CD4-positive, alpha-beta T cell treated with Interleukin-6 at 100 ng/mL for 8 hours (primary cell): ENCODE results near the gene KRTAP5-6.
"Not testable (repeated sequence)": the region's sequence is repeated elsewhere in the genome, so short reads cannot be mapped to it uniquely, and the experiment has no call there.

Experiments used
- DNase-seq: peaks from one replicate; pipeline ENCODE4 v3.0.0-alpha.2; 2020; ENCODE audit warnings: mixed read lengths, low spot score

Gene KRTAP5-6

DNA sequence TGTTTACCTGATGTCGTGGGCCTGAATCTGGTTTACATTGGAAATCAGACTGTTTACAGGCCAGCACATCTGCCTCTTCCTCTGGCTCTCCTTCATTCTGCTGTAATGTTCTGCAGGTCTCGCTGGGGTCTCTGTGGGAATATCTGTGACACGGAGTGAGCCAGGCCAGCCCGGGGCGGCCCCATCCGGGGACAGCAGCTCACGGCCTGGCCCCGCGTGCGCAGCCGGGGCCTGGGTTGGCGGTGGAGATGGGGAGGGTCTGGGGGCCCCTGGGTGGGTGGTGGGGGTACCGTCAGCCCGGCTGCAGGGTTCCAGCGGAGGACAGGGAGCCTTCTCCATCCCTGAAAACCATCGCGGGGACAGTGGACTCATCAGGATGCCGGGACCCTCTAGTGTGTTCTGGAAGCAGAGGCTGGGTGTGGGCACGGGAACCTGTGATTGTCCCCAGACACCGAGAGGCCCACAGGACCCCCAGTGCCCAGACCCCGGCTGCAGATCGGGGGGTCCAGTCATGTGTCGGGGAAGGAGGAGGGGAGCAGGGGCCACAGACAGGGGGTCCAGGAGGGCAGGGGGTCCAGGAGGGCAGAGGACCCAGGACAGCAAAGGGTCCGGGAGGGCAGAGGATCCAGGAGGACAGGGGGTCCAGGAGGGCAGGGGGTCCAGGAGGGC lies 13.0 kb upstream of the KRTAP5-6 start:
- DNase-seq = not testable (repeated sequence)

GRCh38 chr11:1684886-1685874 lies 11.8 kb upstream of the KRTAP5-6 start:
- DNase-seq = not testable (repeated sequence)

DNA sequence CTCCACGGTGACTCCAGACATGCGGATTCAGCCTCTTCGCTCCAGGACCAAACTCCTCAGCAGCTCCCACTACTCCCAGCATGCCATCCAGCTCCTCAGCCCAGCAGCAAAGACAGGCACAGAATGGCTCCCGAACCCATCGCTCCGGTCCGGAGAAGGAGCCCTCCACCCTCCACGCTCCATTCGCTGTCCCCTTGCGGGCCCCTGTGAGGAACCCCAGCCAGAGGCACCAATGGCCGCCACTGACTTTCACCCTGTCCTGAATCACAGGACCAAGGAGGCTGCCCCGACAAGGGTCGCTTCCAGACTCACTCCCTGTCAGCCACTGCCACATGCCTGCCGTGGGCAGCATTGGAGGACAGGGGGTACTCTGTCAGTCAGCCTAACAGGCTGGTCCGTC lies 10.8 kb upstream of the KRTAP5-6 start:
- DNase-seq = not testable (repeated sequence)

- not testable (repeated sequence) for DNase-seq
Observed at GRCh38 chr11:1688336-1688947, 8.6 kb upstream of the KRTAP5-6 start.

DNA sequence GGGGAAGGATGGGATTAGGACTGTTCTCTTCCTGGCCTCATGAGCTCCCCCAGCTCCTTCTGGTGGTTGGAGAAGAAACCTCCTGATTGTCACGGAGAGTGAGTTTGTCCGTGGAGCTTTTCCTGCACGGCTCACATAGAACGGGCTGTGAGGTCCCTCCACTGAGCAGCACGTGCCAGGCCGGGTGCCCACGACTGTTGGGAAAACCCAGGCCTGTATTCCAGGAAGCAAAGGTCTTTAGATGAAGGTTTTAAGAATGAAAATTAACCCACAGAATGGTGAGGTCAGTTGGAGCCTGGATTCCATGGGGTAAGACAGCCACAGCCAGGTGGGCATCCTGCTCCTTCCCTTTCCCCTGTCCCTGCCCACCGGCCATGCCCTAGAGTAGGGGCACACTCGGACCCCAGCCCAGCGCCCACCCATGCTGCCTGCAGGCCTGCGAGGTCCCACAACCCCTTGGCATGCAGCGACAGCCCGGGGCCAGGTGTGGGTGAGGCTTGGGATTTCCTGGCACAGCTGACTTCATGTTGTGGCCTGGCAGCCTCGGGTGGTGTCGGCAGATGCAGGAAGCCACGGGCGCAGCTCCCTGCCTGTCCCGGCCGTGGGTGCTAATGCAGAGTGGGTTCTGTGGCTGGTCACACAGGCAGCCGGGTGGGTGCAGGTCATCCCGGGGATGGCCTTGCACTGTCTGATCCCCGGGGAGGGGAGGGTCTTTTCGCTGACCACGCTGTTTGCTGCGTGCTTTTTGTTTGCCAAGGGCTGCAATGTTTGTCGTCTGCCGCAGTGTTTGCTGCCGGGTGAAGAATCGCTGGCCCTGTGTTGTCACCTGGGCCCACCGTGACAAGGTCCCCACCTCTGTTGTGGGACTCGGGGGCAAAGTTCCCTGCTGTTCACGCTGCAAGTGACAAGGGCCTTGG lies 7.5 kb upstream of the KRTAP5-6 start:
- DNase-seq = not testable (repeated sequence)

DNA sequence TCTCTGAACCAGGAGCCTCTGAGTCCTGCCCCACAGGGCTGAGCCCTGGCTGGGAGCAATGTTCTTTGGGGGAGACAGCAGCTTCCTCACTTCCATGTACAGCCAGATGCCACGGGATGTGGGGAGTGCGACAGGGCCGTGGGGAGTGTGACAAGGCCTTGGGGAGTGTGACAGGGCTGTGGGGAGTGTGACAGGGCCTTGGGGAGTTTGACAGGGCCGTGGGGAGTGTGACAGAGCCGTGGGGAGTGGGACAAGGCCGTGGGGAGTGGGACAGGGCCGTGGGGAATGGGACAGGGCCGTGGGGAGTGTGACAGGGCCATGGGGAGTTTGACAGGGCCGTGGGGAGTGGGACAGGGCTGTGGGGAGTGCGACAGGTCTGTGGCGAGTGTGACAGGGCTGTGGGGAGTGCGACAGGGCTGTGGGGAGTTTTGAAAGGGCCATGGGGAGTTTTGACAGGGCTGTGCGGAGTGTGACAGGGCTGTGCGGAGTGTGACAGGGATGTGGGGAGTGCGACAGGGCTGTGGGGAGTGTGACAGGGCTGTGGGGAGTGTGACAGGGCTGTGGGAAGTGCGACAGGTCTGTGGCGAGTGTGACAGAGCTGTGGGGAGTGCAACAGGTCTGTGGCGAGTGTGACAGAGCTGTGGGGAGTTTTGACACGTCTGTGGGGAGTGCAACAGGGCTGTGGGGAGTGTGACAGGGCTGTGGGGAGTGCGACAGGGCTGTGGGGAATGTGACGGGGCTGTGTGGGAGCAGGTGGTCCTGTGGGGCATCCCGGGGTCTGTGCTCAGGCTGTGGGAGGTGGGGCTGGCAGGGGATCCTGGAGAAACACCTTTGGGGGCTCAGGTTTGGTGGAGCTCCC lies 6.6 kb upstream of the KRTAP5-6 start:
- no peak for DNase-seq

- no peak for DNase-seq
Observed at GRCh38 chr11:1691026-1691877, 5.7 kb upstream of the KRTAP5-6 start.

- DNase-seq = no peak
Observed at GRCh38 chr11:1691878-1692707, 4.9 kb upstream of the KRTAP5-6 start.

DNA sequence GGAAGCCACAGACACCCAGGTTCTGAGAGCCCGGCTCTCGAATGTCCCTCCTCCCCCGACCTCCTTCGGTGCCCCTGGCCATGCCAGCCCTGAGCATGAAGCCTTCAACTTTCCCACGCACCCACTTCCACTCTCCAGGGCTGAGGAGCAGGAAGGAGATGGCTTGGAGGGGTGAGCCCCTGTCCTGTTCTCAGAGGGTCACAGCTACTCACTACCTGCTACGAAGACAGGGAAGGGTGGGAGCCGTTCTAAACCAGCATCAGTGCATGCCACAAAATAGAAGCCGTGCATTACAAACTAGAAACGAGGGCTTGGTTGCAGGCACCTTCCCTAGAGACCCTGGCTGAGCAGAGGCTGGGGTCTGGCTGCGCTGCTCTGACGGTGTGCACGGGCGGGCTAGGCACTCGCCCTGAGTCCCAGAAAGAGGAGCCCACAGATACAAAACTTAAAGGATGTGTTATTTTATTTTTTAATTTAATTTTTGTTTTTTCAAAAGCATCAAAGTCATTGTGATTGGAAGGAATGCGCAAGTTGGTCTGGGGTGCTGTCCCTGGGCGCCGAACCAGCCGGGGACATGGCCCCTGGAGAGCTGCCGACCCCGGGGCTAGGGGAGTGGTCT lies 4.2 kb upstream of the KRTAP5-6 start:
- no peak for DNase-seq

DNA sequence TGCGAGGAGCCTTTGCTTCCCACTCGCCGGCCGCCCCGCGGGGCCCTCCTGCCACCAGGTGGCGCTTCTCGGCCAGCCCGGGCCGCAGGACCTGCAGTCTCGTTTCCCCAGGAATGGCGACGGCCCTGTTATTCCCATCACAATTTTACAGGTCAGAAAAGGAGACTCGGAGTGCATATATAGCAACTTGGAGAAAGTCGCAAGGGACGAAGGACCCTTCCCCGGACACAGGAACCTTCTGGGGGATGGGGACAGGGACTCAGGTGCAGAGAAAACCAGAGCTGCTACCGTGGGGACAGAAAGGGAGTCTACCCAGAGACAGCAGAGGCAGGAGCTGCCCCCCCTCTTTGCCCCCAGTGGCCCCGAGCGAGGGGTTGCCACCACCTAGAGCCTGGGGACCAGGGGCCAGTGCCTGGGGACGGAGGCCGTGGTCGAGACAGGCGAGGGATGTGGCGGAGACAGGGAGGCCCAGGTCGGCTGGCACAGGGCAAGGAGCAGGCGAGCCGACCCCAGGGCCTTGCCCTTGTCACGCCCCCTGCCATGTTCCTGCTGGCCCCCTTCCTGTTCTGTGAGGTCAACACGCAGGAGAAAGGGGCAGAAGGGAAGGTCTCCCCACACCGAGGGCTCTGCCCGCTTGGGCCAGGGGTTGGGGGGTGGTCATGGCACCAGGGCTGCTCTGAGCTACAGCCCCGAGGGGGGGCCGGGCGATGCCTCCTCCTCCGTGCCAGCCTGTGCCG lies 3.5 kb upstream of the KRTAP5-6 start:
- peak; percentile 74 for DNase-seq

DNA sequence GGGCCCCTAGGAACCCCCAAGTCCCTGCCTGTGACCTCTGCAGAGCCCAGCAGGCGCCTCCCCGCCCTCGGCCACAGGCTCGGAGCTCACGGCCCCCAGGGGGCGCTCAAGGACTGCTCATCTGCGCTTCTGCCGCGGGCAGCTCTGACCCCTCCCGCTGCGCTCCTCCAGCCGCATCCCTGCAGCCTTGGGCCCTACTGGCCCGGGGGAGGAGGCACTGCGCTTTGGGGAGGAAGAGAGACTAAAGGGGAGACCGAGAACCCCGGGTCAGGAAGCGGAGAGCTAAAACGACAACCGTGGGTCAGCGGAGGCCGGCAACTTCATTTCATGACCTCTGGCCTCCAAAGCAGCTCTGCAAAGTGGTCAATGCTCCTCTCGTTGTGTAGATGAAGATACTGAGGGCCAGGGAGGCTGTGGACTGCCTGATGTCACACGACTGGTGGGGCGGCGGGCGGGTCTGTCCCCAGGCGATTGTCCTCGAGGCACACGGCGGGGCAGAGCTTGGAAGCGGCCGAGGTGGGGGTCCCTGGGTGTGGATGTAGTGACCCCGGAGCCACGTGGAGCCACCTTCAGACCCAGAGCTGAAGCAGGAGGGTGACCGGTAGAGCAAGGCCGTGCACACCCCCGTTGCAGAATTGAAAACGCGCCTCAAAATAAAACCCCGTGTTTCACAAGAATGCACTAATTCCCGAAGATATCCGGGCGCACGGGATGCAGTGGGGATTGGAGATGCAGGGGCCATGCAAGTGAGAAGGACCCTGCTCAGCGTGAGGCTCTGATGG lies 2.7 kb upstream of the KRTAP5-6 start:
- peak; percentile 78 for DNase-seq

GRCh38 chr11:1694846-1695547 lies 2.0 kb upstream of the KRTAP5-6 start:
- no peak for DNase-seq

GRCh38 chr11:1695548-1696108 lies 1.4 kb upstream of the KRTAP5-6 start:
- no peak for DNase-seq

DNA sequence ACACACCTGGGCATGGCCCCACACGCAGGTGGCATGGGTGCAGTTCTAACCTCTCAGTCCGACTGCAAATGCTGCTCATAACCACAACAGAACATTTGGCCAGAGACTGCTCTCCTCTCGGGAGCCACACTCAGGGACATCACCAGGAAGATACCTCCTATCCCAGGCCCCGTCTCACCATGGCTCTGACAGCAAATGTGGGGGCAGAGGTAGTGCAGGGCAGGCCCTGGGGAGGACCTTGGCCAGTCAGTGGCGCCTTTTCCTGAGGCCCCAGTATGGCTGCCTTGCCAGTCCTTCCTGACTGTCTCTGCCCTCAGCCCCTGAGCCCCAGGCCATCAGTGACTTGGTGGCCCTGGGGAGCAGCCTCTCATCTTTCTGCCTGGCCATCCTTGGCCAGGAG lies 2.8 kb downstream of the KRTAP5-6 start:
- DNase-seq = no peak

GRCh38 chr11:1701091-1701807 lies 4.3 kb downstream of the KRTAP5-6 start:
- DNase-seq = no peak
